GM10248 (cell line): ENCODE results near the gene IFNL1.
"Not testable (repeated sequence)": the region's sequence is repeated elsewhere in the genome, so short reads cannot be mapped to it uniquely, and the experiment has no call there.

ENCODE experiments used
- CTCF ChIA-PET: fragments of 300-600 bp; sonication (Branson Sonifier 250); formaldehyde crosslinking; extraction: SDS; loops from one replicate; lab custom pipeline; 2021; ENCODE audit warnings: antibody characterized with exemption; lab: Yijun Ruan, JAX
- POLR2A ChIA-PET: fragments of 350-650 bp; sonication (Branson Sonifier 250); formaldehyde crosslinking; extraction: SDS; loops from one replicate; lab custom pipeline; 2020; ENCODE audit warnings: antibody characterized with exemption; lab: Yijun Ruan, JAX
- DNase-seq: peaks from one replicate; pipeline ENCODE4 v3.0.0; 2012; ENCODE audit errors: extremely low spot score
- TF ChIP-seq, protein P1 (sequence below): IDR thresholded peaks from 2 replicates; pipeline ENCODE4 v1.5.1; 2012; ENCODE audit warnings: mild to moderate bottlenecking, low read depth; ENCODE audit errors: extremely low read depth, missing control alignments, control extremely low read depth

Gene IFNL1

GRCh38 chr19:39263912-39264305 is 32.3 kb upstream of the IFNL1 start:
- ChIA-PET CTCF (no interaction called here), POLR2A (no interaction called here)

DNA sequence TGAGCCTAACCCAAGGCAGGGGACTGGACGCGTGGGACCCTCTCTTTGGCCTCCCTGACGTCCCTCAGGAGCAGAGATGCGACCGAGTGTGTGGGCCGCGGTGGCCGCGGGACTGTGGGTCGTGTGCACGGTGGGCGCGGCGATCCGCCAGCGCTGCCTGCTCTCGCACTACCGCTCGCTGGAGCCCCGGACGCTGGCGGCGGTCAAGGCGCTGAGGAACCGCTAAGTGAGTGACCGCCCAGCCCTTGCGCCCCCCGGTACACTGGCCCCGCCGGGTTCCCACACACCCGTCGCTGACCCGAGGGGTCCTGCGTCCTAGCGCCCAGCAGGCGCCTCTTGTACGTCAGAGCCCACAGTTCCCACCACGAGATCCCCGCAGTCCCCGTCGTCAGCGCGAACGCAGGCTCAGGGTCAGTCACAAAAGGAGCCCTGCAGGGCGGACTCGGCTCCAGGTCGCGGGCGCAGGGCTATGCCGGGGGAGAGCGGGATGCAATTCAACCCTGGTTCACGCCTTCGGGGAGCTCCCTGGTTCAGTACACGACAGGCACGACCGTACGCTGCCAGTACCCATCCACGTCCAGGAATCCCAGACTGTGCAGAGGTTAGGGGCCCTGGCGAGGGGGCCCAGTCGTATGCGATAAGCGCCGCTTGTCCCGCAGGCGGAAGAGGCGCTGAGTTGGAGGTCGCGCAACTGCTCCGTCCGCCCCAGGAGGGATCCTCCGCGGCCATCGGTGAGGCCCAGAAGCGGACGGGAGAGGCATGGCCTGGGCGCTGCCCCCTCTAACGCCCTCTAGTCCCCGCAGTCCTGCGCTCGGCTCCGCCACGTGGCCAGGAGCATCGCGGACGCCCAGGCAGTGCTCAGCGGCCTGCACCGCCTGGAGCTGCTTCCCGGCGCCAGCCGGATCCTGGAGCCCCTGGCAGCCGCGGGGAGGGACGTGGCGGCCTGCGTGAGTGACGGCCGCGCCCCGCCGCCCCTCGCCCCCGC is 31.6 kb upstream of the IFNL1 start:
- ChIA-PET CTCF (no interaction called here), POLR2A (no interaction called here)
- no peak for DNase-seq
- TF ChIP-seq, protein P1, sequence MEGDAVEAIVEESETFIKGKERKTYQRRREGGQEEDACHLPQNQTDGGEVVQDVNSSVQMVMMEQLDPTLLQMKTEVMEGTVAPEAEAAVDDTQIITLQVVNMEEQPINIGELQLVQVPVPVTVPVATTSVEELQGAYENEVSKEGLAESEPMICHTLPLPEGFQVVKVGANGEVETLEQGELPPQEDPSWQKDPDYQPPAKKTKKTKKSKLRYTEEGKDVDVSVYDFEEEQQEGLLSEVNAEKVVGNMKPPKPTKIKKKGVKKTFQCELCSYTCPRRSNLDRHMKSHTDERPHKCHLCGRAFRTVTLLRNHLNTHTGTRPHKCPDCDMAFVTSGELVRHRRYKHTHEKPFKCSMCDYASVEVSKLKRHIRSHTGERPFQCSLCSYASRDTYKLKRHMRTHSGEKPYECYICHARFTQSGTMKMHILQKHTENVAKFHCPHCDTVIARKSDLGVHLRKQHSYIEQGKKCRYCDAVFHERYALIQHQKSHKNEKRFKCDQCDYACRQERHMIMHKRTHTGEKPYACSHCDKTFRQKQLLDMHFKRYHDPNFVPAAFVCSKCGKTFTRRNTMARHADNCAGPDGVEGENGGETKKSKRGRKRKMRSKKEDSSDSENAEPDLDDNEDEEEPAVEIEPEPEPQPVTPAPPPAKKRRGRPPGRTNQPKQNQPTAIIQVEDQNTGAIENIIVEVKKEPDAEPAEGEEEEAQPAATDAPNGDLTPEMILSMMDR = no peak

More at GRCh38 chr19:39263912-39264305, 32.3 kb upstream of the IFNL1 start:
- no peak for DNase-seq
- TF ChIP-seq, protein P1 = no peak

- CTCF ChIA-PET = no interaction called here
- DNase-seq = no peak
- TF ChIP-seq, protein P1 = no peak
- POLR2A ChIA-PET = interaction anchor here (0.6 kb wide), 1 partner anchor 1337 kb away, joined by 3 read pairs; no protein-coding TSS in a partner anchor
Observed at GRCh38 chr19:39265321-39265916, 30.8 kb upstream of the IFNL1 start.

DNA sequence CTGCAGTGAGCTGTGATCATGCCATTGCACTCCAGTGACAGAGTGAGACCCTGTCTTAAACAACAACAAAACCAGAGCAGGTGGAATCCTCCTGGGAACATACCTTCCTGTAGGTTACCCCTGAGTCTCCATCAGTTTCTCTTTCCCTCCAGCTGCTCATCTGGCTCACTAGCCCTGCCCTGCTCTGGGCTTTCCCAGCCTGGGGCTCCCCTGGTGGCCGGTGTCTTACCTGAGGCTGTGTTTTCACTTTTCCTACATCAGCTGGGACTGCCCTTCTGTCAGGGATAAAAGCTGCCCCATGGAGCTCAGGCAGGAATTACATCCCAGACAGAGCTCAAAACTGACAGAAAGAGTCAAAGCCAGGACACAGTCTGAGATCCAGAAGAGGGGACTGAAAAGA is 28.1 kb upstream of the IFNL1 start, which contains the start of gene IFNL2:
IFNL2 (plus strand) TSS at position 312 of the 400 bp plus-strand sequence. CDS start 173 bp downstream, outside the sequence.
- DNase-seq, POLR2A ChIA-PET, CTCF ChIA-PET: not testable (repeated sequence)

GRCh38 chr19:39268531-39269223 is 27.5 kb upstream of the IFNL1 start:
- POLR2A ChIA-PET, CTCF ChIA-PET, DNase-seq: not testable (repeated sequence)

DNA sequence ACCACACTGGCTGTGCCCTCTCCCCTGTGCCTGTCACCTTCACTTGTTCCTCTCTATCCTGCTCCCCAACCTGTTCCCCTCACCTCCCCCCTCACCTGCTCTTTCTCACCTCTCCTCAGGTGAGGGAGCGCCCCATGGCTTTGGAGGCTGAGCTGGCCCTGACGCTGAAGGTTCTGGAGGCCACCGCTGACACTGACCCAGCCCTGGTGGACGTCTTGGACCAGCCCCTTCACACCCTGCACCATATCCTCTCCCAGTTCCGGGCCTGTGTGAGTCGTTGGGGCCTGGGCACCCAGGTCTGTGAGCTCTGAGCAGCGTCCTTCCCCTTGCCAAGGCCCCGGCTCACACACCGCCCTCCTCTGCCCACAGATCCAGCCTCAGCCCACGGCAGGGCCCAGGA is 26.8 kb upstream of the IFNL1 start:
- CTCF ChIA-PET, DNase-seq, POLR2A ChIA-PET: not testable (repeated sequence)

DNA sequence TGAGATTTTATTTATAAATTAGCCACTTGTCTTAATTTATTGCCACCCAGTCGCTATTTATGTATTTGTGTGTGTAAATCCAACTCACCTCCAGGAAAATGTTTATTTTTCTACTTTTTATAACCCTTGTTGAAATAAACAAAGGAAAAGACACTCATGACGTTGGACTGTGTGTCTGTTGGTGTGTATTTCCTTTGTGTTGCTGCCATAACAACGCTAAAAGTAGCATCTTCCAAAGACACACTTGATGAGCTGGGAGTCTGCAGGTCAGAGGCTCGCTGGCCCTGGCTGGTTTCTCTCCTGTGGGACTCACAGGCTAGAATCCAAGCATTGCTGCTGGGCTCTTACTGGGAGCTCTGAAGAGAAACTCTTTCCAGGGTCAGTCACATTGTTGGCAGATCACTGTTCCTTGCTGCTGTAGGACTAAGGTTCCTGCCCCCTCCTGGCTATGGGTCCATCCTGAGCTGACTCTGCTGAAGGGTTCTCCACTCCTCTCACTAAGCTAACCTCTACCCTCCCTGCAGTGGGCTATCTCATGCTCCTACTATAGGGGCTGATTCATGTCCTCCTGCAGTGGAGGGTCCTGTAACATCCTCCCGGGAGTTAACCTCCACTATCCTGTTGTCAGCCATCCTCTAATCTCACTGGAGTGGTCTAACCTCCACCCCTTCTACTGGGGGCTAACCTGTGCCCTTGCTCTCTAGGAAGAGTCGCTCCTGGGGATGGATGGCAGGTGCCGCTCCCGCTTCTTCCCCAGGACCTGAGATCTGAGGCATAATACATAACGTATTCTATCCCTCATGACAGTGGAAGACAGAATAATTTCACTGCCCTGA is 26.0 kb upstream of the IFNL1 start:
- ChIA-PET CTCF (interaction anchor here (1.4 kb wide), 1 partner anchor 62 kb away, joined by 5 read pairs; no protein-coding TSS in a partner anchor), POLR2A (no interaction called here)
- TF ChIP-seq, protein P1 = no peak
- no peak for DNase-seq

DNA sequence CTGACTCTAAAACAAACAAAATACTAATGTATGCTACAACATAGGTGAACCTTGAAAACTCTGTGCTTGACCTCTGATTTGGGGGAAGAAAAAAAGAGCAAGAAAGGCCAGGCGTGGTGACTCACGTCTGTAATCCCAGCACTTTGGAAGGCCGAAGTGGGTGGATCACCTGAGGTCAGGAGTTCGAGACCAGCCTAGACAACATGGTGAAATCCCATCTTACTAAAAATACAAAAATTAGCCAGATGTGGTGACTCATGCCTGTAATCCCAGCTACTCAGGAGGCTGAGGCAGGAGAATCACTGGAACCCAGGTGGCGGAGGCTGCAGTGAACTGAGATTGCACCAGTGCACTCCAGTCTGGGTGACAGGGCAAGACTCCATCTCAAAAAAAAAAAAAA is 22.3 kb upstream of the IFNL1 start:
- POLR2A ChIA-PET, DNase-seq, CTCF ChIA-PET: not testable (repeated sequence)
